K562 (cell line): ENCODE measurements around the gene CTSL.

ENCODE experiments used
- BCL6 ChIP-seq: fragments of 250-450 bp; sonication (Bioruptor Pico); IDR thresholded peaks from 2 replicates; pipeline ENCODE4 v1.4.0; 2020
- CHD2 ChIP-seq: IDR thresholded peaks from 2 replicates; pipeline ENCODE4 v1.6.1; 2011; ENCODE audit warnings: low read depth, low read length
- EZH2 ChIP-seq: IDR thresholded peaks from 2 replicates; pipeline ENCODE4 v1.6.1; 2012; ENCODE audit warnings: low read depth, mild to moderate bottlenecking, inconsistent platforms, low read length, borderline replicate concordance
- FIP1L1 ChIP-seq: fragments of 200-400 bp; formaldehyde crosslinking; IDR thresholded peaks from 2 replicates; pipeline ENCODE4 v1.6.1; 2018; ENCODE audit warnings: mild to moderate bottlenecking, low read depth, low read length; ENCODE audit not compliant: poor library complexity, severe bottlenecking
- RAD21 ChIP-seq, 2 experiments: fragments of 250-450 bp in 1 of 2; fragments of 450-650 bp in 1 of 2; sonication (Bioruptor Pico) in 1 of 2; formaldehyde crosslinking in 1 of 2; IDR thresholded peaks in 1 of 2; conservative IDR thresholded peaks in 1 of 2; 2 replicates each; pipeline versions ENCODE4 v1.4.0 to v1.8.0; 2020 to 2022; ENCODE audit warnings: mild to moderate bottlenecking in 2 of 2, moderate library complexity in 1 of 2
- ZNF324 ChIP-seq: fragments of 250-450 bp; sonication (Bioruptor Pico); IDR thresholded peaks from 2 replicates; pipeline ENCODE4 v1.4.0; 2020; ENCODE audit warnings: mild to moderate bottlenecking
- ZNF75A ChIP-seq: fragments of 450-650 bp; formaldehyde crosslinking; IDR thresholded peaks from 2 replicates; pipeline ENCODE4 v1.4.0; 2020; ENCODE audit warnings: mild to moderate bottlenecking
- TF ChIP-seq, protein P1 (sequence below): sonication (generic); formaldehyde crosslinking; IDR thresholded peaks from 2 replicates; pipeline ENCODE4 v1.8.0; 2022; ENCODE audit warnings: mild to moderate bottlenecking, missing genetic modification reagents, borderline replicate concordance
- TF ChIP-seq, protein P2 (sequence below): fragments of 450-650 bp; formaldehyde crosslinking; IDR thresholded peaks from 2 replicates; pipeline ENCODE4 v1.4.0; 2022; ENCODE audit warnings: missing genetic modification characterization
- TF ChIP-seq, protein P3 (sequence below): sonication (generic); formaldehyde crosslinking; IDR thresholded peaks from 2 replicates; pipeline ENCODE4 v1.8.1; 2023; ENCODE audit warnings: mild to moderate bottlenecking, missing genetic modification reagents
- TF ChIP-seq, protein P4 (sequence below), 3 experiments: IDR thresholded peaks in 2 of 3; conservative IDR thresholded peaks in 1 of 3; 2 replicates each; pipeline ENCODE4 v1.5.1; 2011 to 2012; ENCODE audit warnings: low read length in 3 of 3, mild to moderate bottlenecking in 3 of 3, control low read depth in 2 of 3, improper control_type of control experiment in 1 of 3, inconsistent platforms in 1 of 3, low read depth in 1 of 3, mixed read lengths in 1 of 3, moderate library complexity in 1 of 3; ENCODE audit not compliant: insufficient read depth in 2 of 3

DNA sequence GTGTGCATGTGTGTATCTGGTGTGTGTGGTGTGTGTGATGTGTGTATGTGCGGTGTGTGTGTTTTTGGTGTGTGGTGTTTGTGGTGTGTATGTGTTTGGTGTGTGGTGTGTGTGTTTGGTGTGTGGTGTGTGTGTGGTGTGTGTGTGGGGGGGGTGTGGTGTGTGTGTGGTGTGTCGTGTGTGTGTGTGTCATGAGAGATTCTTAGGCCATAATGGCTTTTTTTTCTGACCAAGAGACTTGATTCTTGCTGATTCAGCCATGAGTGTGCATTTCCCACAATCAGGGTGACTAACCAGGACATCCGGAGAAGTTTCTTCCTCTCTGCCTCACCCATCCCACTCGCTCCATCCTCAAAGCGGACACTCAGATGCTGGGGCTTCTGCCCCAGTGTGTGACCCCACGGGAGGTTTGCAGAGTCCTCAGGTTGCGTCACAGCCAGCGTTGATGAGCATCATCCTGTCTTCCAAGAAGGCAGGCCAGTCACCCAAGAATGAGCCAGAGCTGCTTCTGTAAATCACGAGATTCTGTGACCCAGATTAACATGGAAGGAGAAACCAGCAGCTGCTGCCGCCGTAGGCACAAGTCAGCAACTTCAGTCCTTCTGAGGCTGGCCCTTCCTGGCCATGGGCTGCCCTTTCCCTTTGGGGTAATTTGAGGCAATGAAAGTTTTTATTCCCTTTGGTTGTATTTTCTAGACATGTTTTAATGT is 12.5 kb upstream of the CTSL start:
- TF ChIP-seq EZH2: no peak
- TF ChIP-seq, protein P1, sequence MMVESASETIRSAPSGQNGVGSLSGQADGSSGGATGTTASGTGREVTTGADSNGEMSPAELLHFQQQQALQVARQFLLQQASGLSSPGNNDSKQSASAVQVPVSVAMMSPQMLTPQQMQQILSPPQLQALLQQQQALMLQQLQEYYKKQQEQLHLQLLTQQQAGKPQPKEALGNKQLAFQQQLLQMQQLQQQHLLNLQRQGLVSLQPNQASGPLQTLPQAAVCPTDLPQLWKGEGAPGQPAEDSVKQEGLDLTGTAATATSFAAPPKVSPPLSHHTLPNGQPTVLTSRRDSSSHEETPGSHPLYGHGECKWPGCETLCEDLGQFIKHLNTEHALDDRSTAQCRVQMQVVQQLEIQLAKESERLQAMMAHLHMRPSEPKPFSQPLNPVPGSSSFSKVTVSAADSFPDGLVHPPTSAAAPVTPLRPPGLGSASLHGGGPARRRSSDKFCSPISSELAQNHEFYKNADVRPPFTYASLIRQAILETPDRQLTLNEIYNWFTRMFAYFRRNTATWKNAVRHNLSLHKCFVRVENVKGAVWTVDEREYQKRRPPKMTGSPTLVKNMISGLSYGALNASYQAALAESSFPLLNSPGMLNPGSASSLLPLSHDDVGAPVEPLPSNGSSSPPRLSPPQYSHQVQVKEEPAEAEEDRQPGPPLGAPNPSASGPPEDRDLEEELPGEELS: no peak
- TF ChIP-seq, protein P2, sequence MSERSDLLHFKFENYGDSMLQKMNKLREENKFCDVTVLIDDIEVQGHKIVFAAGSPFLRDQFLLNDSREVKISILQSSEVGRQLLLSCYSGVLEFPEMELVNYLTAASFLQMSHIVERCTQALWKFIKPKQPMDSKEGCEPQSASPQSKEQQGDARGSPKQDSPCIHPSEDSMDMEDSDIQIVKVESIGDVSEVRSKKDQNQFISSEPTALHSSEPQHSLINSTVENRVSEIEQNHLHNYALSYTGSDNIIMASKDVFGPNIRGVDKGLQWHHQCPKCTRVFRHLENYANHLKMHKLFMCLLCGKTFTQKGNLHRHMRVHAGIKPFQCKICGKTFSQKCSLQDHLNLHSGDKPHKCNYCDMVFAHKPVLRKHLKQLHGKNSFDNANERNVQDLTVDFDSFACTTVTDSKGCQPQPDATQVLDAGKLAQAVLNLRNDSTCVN: peak; percentile 95
- no peak for TF ChIP-seq ZNF75A
- TF ChIP-seq ZNF324 (CRISPR knock-in tag): no peak
- TF ChIP-seq FIP1L1: no peak
- TF ChIP-seq RAD21 (CRISPR knock-in tag; conservative IDR thresholded peaks at IDR 0.05 in 1 of 2, IDR thresholded peaks at IDR 0.05 in 1 of 2): no peak; a peak in 1 of 4 replicates
- no peak for TF ChIP-seq BCL6 (CRISPR knock-in tag)
- TF ChIP-seq, protein P3, sequence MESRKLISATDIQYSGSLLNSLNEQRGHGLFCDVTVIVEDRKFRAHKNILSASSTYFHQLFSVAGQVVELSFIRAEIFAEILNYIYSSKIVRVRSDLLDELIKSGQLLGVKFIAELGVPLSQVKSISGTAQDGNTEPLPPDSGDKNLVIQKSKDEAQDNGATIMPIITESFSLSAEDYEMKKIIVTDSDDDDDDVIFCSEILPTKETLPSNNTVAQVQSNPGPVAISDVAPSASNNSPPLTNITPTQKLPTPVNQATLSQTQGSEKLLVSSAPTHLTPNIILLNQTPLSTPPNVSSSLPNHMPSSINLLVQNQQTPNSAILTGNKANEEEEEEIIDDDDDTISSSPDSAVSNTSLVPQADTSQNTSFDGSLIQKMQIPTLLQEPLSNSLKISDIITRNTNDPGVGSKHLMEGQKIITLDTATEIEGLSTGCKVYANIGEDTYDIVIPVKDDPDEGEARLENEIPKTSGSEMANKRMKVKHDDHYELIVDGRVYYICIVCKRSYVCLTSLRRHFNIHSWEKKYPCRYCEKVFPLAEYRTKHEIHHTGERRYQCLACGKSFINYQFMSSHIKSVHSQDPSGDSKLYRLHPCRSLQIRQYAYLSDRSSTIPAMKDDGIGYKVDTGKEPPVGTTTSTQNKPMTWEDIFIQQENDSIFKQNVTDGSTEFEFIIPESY (CRISPR knock-in tag): no peak
- TF ChIP-seq, protein P4, sequence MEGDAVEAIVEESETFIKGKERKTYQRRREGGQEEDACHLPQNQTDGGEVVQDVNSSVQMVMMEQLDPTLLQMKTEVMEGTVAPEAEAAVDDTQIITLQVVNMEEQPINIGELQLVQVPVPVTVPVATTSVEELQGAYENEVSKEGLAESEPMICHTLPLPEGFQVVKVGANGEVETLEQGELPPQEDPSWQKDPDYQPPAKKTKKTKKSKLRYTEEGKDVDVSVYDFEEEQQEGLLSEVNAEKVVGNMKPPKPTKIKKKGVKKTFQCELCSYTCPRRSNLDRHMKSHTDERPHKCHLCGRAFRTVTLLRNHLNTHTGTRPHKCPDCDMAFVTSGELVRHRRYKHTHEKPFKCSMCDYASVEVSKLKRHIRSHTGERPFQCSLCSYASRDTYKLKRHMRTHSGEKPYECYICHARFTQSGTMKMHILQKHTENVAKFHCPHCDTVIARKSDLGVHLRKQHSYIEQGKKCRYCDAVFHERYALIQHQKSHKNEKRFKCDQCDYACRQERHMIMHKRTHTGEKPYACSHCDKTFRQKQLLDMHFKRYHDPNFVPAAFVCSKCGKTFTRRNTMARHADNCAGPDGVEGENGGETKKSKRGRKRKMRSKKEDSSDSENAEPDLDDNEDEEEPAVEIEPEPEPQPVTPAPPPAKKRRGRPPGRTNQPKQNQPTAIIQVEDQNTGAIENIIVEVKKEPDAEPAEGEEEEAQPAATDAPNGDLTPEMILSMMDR (IDR thresholded peaks at IDR 0.05 in 2 of 3, conservative IDR thresholded peaks at IDR 0.05 in 1 of 3; ENCODE audit: insufficient read depth in 2 of 3, low read depth in 1 of 3, low read length in 3 of 3): peak in 2 of 3 experiments; percentile 7 to 15; a peak in 2 of 6 replicates
- TF ChIP-seq CHD2: no peak
